ENCODE measurements around the gene FAM234A. TPM values are rescaled to one million over a fixed set of nuclear protein-coding genes. Genes with fewer than 3 reads are reported as not detected.

FAM234A gene
- total RNA-seq, 1 donor from 2014 or later: 129 TPM

- no peak for DNase-seq (ENCODE audit: low spot score, unreplicated experiment)
- no peak for TF ChIP-seq CTCF (IDR thresholded peaks at IDR 0.05; ENCODE audit: unreplicated experiment)
- H3K27ac Mint-ChIP-seq: no peak overlapping the region
- H3K27me3 Mint-ChIP-seq: no peaks in the 10 kb centered on the region
- H3K4me3 Mint-ChIP-seq (ENCODE audit: low read depth): no peak overlapping the region
- H3K9me3 Mint-ChIP-seq (ENCODE audit: low read depth): no peaks in the 10 kb centered on the region
- no peaks in the 10 kb centered on the region for H3K4me1 Mint-ChIP-seq (ENCODE audit: low read depth)
- H3K36me3 Mint-ChIP-seq (ENCODE audit: insufficient read depth): peaks cover 3% of the 10 kb centered on the region
Measured at GRCh38 chr16:306911-307370, 72.3 kb downstream of the FAM234A start.

GRCh38 chr16:307691-308312, 73.2 kb downstream of the FAM234A start:
- no peak overlapping the region for H3K27ac Mint-ChIP-seq
- no peak for DNase-seq (ENCODE audit: low spot score, unreplicated experiment)
- no peak overlapping the region for H3K4me3 Mint-ChIP-seq (ENCODE audit: low read depth)
- H3K36me3 Mint-ChIP-seq (ENCODE audit: insufficient read depth): peaks cover 6% of the 10 kb centered on the region
- H3K4me1 Mint-ChIP-seq (ENCODE audit: low read depth): no peaks in the 10 kb centered on the region
- no peaks in the 10 kb centered on the region for H3K27me3 Mint-ChIP-seq
- H3K9me3 Mint-ChIP-seq (ENCODE audit: low read depth): no peaks in the 10 kb centered on the region
- no peak for TF ChIP-seq CTCF (IDR thresholded peaks at IDR 0.05; ENCODE audit: unreplicated experiment)

- H3K36me3 Mint-ChIP-seq (ENCODE audit: insufficient read depth): peaks cover 5% of the 10 kb centered on the region
- no peaks in the 10 kb centered on the region for H3K4me1 Mint-ChIP-seq (ENCODE audit: low read depth)
- H3K4me3 Mint-ChIP-seq (ENCODE audit: low read depth): no peak overlapping the region
- no peak overlapping the region for H3K27ac Mint-ChIP-seq
- DNase-seq (ENCODE audit: low spot score, unreplicated experiment): no peak
- no peaks in the 10 kb centered on the region for H3K27me3 Mint-ChIP-seq
- no peak for TF ChIP-seq CTCF (IDR thresholded peaks at IDR 0.05; ENCODE audit: unreplicated experiment)
- no peaks in the 10 kb centered on the region for H3K9me3 Mint-ChIP-seq (ENCODE audit: low read depth)
Measured at GRCh38 chr16:309476-309875, 74.9 kb downstream of the FAM234A start.

GRCh38 chr16:311725-312124, 77.1 kb downstream of the FAM234A start:
- peak overlapping the region; percentile 85 for H3K27ac Mint-ChIP-seq

GRCh38 chr16:314351-314750, 79.7 kb downstream of the FAM234A start:
- no peaks in the 10 kb centered on the region for H3K9me3 Mint-ChIP-seq (ENCODE audit: low read depth)
- no peaks in the 10 kb centered on the region for H3K27me3 Mint-ChIP-seq

More at GRCh38 chr16:311725-312124, 77.1 kb downstream of the FAM234A start:
- no peaks in the 10 kb centered on the region for H3K9me3 Mint-ChIP-seq (ENCODE audit: low read depth)
- H3K4me1 Mint-ChIP-seq (ENCODE audit: low read depth): no peaks in the 10 kb centered on the region
- no peaks in the 10 kb centered on the region for H3K27me3 Mint-ChIP-seq
- peaks cover 4% of the 10 kb centered on the region for H3K36me3 Mint-ChIP-seq (ENCODE audit: insufficient read depth)
- H3K4me3 Mint-ChIP-seq (ENCODE audit: low read depth): no peak overlapping the region
- no peak for DNase-seq (ENCODE audit: low spot score, unreplicated experiment)
- no peak for TF ChIP-seq CTCF (IDR thresholded peaks at IDR 0.05; ENCODE audit: unreplicated experiment)

More at GRCh38 chr16:314351-314750, 79.7 kb downstream of the FAM234A start:
- no peak for DNase-seq (ENCODE audit: low spot score, unreplicated experiment)
- Mint-ChIP-seq H3K4me3 (ENCODE audit: low read depth) (no peak overlapping the region), H3K27ac (no peak overlapping the region), H3K36me3 (ENCODE audit: insufficient read depth) (peaks cover 4% of the 10 kb centered on the region), H3K4me1 (ENCODE audit: low read depth) (peaks cover 2% of the 10 kb centered on the region)
- no peak for TF ChIP-seq CTCF (IDR thresholded peaks at IDR 0.05; ENCODE audit: unreplicated experiment)

Measured in progenitor cell of endocrine pancreas (in vitro differentiated cells).